ENCODE measurements around the gene KRTAP12-1. TPM values are rescaled to one million over a fixed set of nuclear protein-coding genes. Genes with fewer than 3 reads are reported as not detected.
"Not testable (repeated sequence)": the region's sequence is repeated elsewhere in the genome, so short reads cannot be mapped to it uniquely, and the experiment has no call there.

The KRTAP12-1 gene
- total RNA-seq, 1 experiment from 2014 or later: not detected

DNA sequence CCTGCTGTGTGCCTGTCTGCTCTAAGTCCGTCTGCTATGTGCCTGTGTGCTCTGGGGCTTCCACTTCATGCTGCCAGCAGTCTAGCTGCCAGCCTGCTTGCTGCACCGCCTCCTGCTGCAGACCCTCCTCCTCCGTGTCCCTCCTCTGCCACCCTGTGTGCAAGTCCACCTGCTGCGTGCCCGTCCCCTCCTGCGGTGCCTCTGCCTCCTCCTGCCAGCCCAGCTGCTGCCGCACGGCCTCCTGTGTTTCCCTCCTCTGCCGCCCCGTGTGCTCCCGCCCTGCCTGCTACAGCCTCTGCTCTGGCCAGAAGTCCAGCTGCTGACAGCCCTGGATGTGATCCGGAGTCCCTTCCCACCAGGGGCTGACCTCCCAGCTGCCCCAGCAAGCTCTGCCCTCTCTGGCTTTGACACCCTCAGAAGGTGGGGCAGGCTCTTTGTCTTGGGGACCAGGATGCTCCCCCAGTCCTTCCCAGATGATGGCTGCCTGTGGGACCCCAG lies 44.1 kb downstream of the KRTAP12-1 start:
- in situ Hi-C loops (cut with HindIII; ENCODE audit: low pct_unique_long_range_greater_than_20kb, low sequenced_read_pairs); DNase-seq (ENCODE audit: low read depth): not testable (repeated sequence)

DNA sequence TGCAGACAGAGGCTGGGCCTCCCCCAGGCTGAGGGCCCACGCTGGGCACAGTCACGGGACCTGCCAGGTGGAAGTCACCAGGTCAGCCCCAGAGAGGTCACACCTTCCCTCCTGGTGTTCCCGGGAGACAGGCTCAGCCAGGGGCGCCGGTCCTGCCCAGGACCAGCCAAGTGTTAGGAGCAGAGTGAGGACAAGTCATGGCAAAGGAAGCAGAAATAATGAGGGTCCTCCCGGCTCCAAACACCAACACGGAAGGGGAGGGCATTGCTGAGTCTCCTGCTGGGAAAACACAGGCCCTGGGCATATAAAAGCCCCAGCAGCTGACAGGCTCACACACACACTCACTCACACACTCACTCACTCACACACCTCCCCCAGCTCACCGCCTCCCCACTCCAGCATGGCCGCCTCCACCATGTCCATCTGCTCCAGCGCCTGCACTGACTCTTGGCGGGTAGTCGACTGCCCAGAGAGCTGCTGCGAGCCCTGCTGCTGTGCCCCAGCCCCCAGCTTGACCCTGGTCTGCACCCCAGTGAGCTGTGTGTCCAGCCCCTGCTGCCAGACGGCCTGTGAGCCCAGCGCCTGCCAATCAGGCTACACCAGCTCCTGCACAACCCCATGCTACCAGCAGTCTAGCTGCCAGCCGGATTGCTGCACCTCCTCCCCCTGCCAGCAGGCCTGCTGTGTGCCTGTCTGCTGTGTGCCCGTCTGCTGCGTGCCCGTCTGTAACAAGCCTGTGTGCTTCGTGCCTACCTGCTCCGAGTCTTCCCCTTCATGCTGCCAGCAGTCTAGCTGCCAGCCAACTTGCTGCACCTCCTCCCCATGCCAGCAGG lies 44.7 kb downstream of the KRTAP12-1 start, which contains the start of gene KRTAP10-10:
TSS of gene KRTAP10-10 (plus strand) at position 339 of the 833 bp plus-strand sequence. CDS start at position 401, 62 bp downstream.
- no peak for DNase-seq (ENCODE audit: low read depth)
- in situ Hi-C loops (cut with HindIII; ENCODE audit: low pct_unique_long_range_greater_than_20kb, low sequenced_read_pairs): no loop called here

DNA sequence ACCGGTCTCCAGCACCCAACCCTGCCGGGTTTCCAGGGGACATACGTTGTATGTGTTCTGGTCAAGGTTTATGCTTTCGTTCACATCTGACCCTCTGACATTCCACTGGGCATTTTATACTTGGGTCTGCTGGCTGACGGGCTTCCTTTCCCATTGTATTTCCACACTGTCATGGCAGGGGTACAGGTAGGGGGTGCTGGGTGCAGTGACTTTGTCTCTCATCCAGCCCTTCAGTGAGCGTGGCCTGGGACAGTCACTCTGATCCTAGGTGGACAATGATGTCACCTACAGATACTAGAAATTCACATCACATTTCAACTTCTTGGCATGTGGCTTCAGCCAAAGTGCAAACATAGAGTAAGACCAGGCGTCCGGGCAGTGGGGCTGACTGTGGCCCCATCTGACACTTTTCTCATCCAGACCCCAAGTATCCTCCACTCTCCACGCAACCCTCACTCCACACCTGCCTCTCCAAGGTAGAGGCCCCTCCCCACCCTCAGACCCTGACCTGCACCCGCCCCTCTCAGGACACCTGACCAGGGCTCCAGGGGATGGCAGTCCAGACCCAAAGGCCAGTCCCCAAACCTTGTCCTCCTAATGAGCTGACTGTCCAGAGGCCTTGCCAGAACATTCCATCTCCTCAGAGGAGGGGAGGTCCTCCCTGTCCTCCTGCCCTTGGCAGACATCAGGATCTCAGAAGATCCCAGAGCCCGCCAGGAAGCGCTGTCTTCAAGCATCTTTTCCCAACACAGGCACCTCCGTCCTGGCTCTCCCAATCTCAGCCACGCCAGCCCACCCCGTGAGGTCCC lies 45.5 kb downstream of the KRTAP12-1 start:
- in situ Hi-C loops (cut with HindIII; ENCODE audit: low pct_unique_long_range_greater_than_20kb, low sequenced_read_pairs): no loop called here
- no peak for DNase-seq (ENCODE audit: low read depth)

DNA sequence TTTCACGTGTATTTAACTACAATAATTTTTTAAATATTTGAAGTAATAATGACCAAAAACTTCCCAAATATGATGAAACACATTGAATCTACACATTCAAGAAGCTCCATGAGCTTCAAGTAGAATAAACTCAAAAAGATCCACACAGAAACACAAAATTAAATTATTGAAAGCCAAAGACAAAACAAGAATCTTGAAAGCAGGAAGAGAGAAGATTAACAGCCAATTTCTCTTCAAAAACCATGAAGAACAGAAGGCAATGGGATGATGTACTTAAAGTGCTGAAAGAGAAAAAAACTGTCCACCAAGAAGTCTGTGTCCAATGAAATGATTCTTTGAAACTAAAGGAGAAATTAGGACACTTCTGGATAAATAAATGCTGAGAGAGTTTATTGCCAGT lies 49.9 kb downstream of the KRTAP12-1 start:
- in situ Hi-C loops (cut with HindIII; ENCODE audit: low pct_unique_long_range_greater_than_20kb, low sequenced_read_pairs): no loop called here

More for the DNA sequence above, 49.9 kb downstream of the KRTAP12-1 start:
- no peak for DNase-seq (ENCODE audit: low read depth)

Other genes starting within 250 kb of the KRTAP12-1 start
- gene LRRC3, start 226.7 kb downstream of the KRTAP12-1 start, total RNA-seq (2014; rRNA removed; shearing (Covaris generic); ENCODE audit: low replicate concordance): not detected in 2 replicates
- gene KRTAP10-1, start 142.0 kb downstream of the KRTAP12-1 start, total RNA-seq (2014; rRNA removed; shearing (Covaris generic); ENCODE audit: low replicate concordance): not detected in 2 replicates
- not detected in 2 replicates for gene KRTAP10-2, start 130.7 kb downstream of the KRTAP12-1 start, total RNA-seq (2014; rRNA removed; shearing (Covaris generic); ENCODE audit: low replicate concordance)
- gene KRTAP10-3, start 123.4 kb downstream of the KRTAP12-1 start, total RNA-seq (2014; rRNA removed; shearing (Covaris generic); ENCODE audit: low replicate concordance): not detected in 2 replicates
- gene KRTAP10-4, start 108.4 kb downstream of the KRTAP12-1 start, total RNA-seq (2014; rRNA removed; shearing (Covaris generic); ENCODE audit: low replicate concordance): not detected in 2 replicates
- not detected in 2 replicates for gene KRTAP10-5, start 101.6 kb downstream of the KRTAP12-1 start, total RNA-seq (2014; rRNA removed; shearing (Covaris generic); ENCODE audit: low replicate concordance)
- gene KRTAP10-6, start 89.7 kb downstream of the KRTAP12-1 start, total RNA-seq (2014; rRNA removed; shearing (Covaris generic); ENCODE audit: low replicate concordance): not detected in 2 replicates
- not detected in 2 replicates for gene KRTAP10-7, start 81.6 kb downstream of the KRTAP12-1 start, total RNA-seq (2014; rRNA removed; shearing (Covaris generic); ENCODE audit: low replicate concordance)
- gene KRTAP10-8, start 70.1 kb downstream of the KRTAP12-1 start, total RNA-seq (2014; rRNA removed; shearing (Covaris generic); ENCODE audit: low replicate concordance): not detected in 2 replicates
- gene KRTAP10-9, start 55.1 kb downstream of the KRTAP12-1 start, total RNA-seq (2014; rRNA removed; shearing (Covaris generic); ENCODE audit: low replicate concordance): not detected in 2 replicates
- gene KRTAP10-10, start 44.8 kb downstream of the KRTAP12-1 start, total RNA-seq (2014; rRNA removed; shearing (Covaris generic); ENCODE audit: low replicate concordance): not detected in 2 replicates
- gene KRTAP10-11, start 35.7 kb downstream of the KRTAP12-1 start, total RNA-seq (2014; rRNA removed; shearing (Covaris generic); ENCODE audit: low replicate concordance): not detected in 2 replicates
- not detected in 2 replicates for gene KRTAP12-4, start 27.5 kb downstream of the KRTAP12-1 start, total RNA-seq (2014; rRNA removed; shearing (Covaris generic); ENCODE audit: low replicate concordance)
- gene KRTAP12-3, start 24.2 kb downstream of the KRTAP12-1 start, total RNA-seq (2014; rRNA removed; shearing (Covaris generic); ENCODE audit: low replicate concordance): not detected in 2 replicates
- not detected in 2 replicates for gene KRTAP12-2, start 15.2 kb downstream of the KRTAP12-1 start, total RNA-seq (2014; rRNA removed; shearing (Covaris generic); ENCODE audit: low replicate concordance)
- not detected in 2 replicates for gene KRTAP10-12, start 15.0 kb upstream of the KRTAP12-1 start, total RNA-seq (2014; rRNA removed; shearing (Covaris generic); ENCODE audit: low replicate concordance)
- not detected in 2 replicates for gene TSPEAR, start 29.4 kb upstream of the KRTAP12-1 start, total RNA-seq (2014; rRNA removed; shearing (Covaris generic); ENCODE audit: low replicate concordance)
- 43.8 and 50.0 TPM in 2 replicates for gene UBE2G2, start 119.7 kb upstream of the KRTAP12-1 start, total RNA-seq (2014; rRNA removed; shearing (Covaris generic); ENCODE audit: low replicate concordance)
- 128 and 131 TPM in 2 replicates for gene SUMO3, start 135.9 kb upstream of the KRTAP12-1 start, total RNA-seq (2014; rRNA removed; shearing (Covaris generic); ENCODE audit: low replicate concordance)
- gene PTTG1IP, start 191.5 kb upstream of the KRTAP12-1 start, total RNA-seq (2014; rRNA removed; shearing (Covaris generic); ENCODE audit: low replicate concordance): 423 and 427 TPM in 2 replicates
- 11.9 and 12.5 TPM in 2 replicates for gene ITGB2, start 238.7 kb upstream of the KRTAP12-1 start, total RNA-seq (2014; rRNA removed; shearing (Covaris generic); ENCODE audit: low replicate concordance)

All from Caki2 (cell line).